ENCODE measurements around the gene RAB17.

DNA sequence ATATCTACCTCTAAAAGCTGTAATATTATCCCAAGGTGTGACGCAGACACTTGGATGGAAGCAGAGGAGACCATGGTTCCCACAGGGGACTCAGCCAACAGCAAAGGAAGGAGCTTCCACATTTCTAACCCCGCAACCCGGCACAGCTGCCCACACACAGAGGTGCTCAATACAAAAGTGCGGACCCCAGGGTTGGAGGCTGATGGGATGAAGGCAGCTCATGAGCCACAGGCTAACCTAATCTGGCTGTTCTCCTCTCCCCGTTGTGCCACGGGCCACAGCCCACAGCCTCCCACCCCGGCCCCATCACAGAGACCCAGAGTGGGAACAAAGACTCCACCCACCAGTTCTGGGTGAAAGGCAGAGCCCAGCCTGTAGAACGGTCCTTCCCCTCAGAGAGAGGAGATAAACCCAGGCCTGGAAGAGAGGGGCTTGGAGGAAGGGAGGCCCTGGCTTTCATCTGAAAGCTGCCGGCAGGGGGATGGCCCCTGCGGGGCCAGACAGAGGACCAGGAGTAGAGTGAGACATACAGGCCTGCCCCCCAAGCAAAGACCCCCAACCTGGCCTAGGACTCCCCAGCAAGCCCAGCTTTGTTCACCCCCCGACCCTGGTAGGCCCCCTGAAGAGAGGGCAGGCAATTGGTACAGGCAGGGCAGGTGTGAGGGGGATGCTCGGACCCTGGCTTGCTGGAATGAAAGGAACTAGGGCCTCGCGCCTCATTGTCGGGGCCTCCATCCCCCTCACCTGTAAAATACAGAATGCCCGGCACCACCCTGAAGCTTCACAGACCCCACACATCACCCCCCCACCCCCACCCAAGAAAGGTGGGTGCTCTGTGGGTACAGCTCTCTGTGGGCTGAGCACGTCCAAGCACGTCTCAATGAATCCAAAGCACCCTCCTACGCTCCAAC, 6.9 kb downstream of the RAB17 start:
- TF ChIP-seq, protein P1, sequence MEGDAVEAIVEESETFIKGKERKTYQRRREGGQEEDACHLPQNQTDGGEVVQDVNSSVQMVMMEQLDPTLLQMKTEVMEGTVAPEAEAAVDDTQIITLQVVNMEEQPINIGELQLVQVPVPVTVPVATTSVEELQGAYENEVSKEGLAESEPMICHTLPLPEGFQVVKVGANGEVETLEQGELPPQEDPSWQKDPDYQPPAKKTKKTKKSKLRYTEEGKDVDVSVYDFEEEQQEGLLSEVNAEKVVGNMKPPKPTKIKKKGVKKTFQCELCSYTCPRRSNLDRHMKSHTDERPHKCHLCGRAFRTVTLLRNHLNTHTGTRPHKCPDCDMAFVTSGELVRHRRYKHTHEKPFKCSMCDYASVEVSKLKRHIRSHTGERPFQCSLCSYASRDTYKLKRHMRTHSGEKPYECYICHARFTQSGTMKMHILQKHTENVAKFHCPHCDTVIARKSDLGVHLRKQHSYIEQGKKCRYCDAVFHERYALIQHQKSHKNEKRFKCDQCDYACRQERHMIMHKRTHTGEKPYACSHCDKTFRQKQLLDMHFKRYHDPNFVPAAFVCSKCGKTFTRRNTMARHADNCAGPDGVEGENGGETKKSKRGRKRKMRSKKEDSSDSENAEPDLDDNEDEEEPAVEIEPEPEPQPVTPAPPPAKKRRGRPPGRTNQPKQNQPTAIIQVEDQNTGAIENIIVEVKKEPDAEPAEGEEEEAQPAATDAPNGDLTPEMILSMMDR (IDR thresholded peaks at IDR 0.05; ENCODE audit: poor library complexity): no peak
- TF ChIP-seq EZH2 (IDR thresholded peaks at IDR 0.05; ENCODE audit: borderline replicate concordance) (no peak), EZH2phosphoT487 (IDR thresholded peaks at IDR 0.05; ENCODE audit: low read depth, severe bottlenecking, unreplicated experiment) (no peak)

Measured in hepatocyte (in vitro differentiated cells).